Adrenal gland (tissue), 5 donors: ENCODE data around the gene KRTAP10-1.

Experiments used
- CTCF ChIP-seq, 6 experiments: fragments of 450-650 bp in 4 of 6; fragments of 200-600 bp in 2 of 6; sonication (generic) in 1 of 6; IDR thresholded peaks; 1 replicate in 5 of 6; 2 replicates in 1 of 6; pipeline versions ENCODE4 v1.5.1 to v1.8.0; 2016 to 2021; ENCODE audit warnings: antibody characterized with exemption in 6 of 6, mild to moderate bottlenecking in 2 of 6, moderate library complexity in 1 of 6
- POLR2A ChIP-seq, 2 donors: fragments of 450-650 bp; IDR thresholded peaks; one replicate each; pipeline ENCODE4 v1.6.1; 2017; ENCODE audit warnings: antibody characterized with exemption in 2 of 2, mild to moderate bottlenecking in 2 of 2, moderate library complexity in 1 of 2
- donor health status: DM: no; HTN: no; CAD: no.

GRCh38 chr21:44556879-44557278 is 16.9 kb upstream of the KRTAP10-1 start:
- TF ChIP-seq CTCF (IDR thresholded peaks at IDR 0.05) (no peak), POLR2A (IDR thresholded peaks at IDR 0.05) (no peak)
